Activated CD4-positive, alpha-beta T cell treated with anti-CD3 and anti-CD28 coated beads for 36 hours (primary cell): Measurements from ENCODE around the gene STRADA. TPM values are rescaled to one million over a fixed set of nuclear protein-coding genes. Genes with fewer than 3 reads are reported as not detected.
A peak's percentile ranks its signal among the peaks of the same experiment; 100 is the strongest.

Experiments
- ATAC-seq: fragments of 200-7000 bp; cut with Tn5 transposase; one replicate; pipeline ENCODE4 v1.10.0; 2021; ENCODE audit warnings: mild to moderate bottlenecking, moderate library complexity
- CTCF ChIA-PET: fragments of 350-600 bp; sonication (Branson Sonifier 250); formaldehyde crosslinking; loops from one replicate; lab custom pipeline; 2021; ENCODE audit warnings: antibody characterized with exemption; lab: Charles Lee
- POLR2A ChIA-PET: fragments of 350-600 bp; sonication (Branson Sonifier 250); formaldehyde crosslinking; loops from one replicate; lab custom pipeline; 2021; ENCODE audit warnings: antibody characterized with exemption, inconsistent platforms; lab: Charles Lee
- DNase-seq: peaks from one replicate; pipeline ENCODE4 v3.0.0-alpha.2; 2020
- H3K27ac Mint-ChIP-seq: one replicate; pipeline ENCODE4 v1.8.0; 2021; ENCODE audit warnings: mixed read lengths
- H3K27me3 Mint-ChIP-seq: one replicate; pipeline ENCODE4 v1.8.0; 2021; ENCODE audit warnings: mixed read lengths
- H3K36me3 Mint-ChIP-seq: one replicate; pipeline ENCODE4 v1.8.0; 2021; ENCODE audit warnings: low read depth, mixed read lengths
- H3K4me1 Mint-ChIP-seq: one replicate; pipeline ENCODE4 v1.8.0; 2021; ENCODE audit warnings: mixed read lengths
- H3K4me3 Mint-ChIP-seq: one replicate; pipeline ENCODE4 v1.8.0; 2021; ENCODE audit warnings: mild to moderate bottlenecking, moderate library complexity, mixed read lengths
- H3K9me3 Mint-ChIP-seq: one replicate; pipeline ENCODE4 v1.8.0; 2021; ENCODE audit warnings: low read depth, mixed read lengths
- intact Hi-C, 2 experiments: fragments of 100-400 bp; cut with DNase I in 1 of 2; cut with micrococcal nuclease in 1 of 2; formaldehyde crosslinking; loops; one replicate each; pipeline versions ENCODE4 v1.14.2 to v1.15.1; 2022 to 2024; cut with DNase I, micrococcal nuclease
- total RNA-seq, 2 experiments: library from RNA; stranded (reverse); gene quantifications; one replicate each; pipeline ENCODE4 v1.2.3, GENCODE V29; 2021

STRADA gene
- total RNA-seq, 2 experiments from 2014 or later = 51.0 to 53.6 TPM

GRCh38 chr17:63665527-63666214 is 75.9 kb downstream of the STRADA start:
- DNase-seq = no peak
- Mint-ChIP-seq H3K4me1 (peaks cover 7% of the 10 kb centered on the region), H3K27me3 (no peaks in the 10 kb centered on the region), H3K9me3 (no peaks in the 10 kb centered on the region), H3K27ac (peak overlapping the region; percentile 43), H3K36me3 (peaks cover 18% of the 10 kb centered on the region), H3K4me3 (no peak overlapping the region)
- ATAC-seq = no peak
- CTCF ChIA-PET = interaction anchor here (0.6 to 1.7 kb wide), 5 partner anchors 14 to 240 kb away, joined by 3 to 7 read pairs (median 3); no protein-coding TSS in a partner anchor
- intact Hi-C loops = no loop called here
- POLR2A ChIA-PET = no interaction called here

- Mint-ChIP-seq H3K4me1 (peaks cover 3% of the 10 kb centered on the region), H3K27me3 (no peaks in the 10 kb centered on the region), H3K4me3 (no peak overlapping the region), H3K27ac (no peak overlapping the region), H3K9me3 (no peaks in the 10 kb centered on the region), H3K36me3 (peaks cover 14% of the 10 kb centered on the region)
- DNase-seq (no peak), ATAC-seq (no peak)
- POLR2A ChIA-PET = no interaction called here
- intact Hi-C loops = no loop called here
- CTCF ChIA-PET = interaction anchor here (0.9 kb wide), 1 partner anchor 16 kb away, joined by 4 read pairs; no protein-coding TSS in a partner anchor
These were observed 81.7 kb downstream of the STRADA start for GRCh38 chr17:63659850-63660249.

- intact Hi-C loops = no loop called here
- ATAC-seq (no peak), DNase-seq (no peak)
- Mint-ChIP-seq H3K27ac (no peak overlapping the region), H3K36me3 (peaks cover 13% of the 10 kb centered on the region), H3K9me3 (no peaks in the 10 kb centered on the region), H3K4me3 (no peak overlapping the region), H3K27me3 (no peaks in the 10 kb centered on the region), H3K4me1 (no peaks in the 10 kb centered on the region)
- ChIA-PET CTCF (interaction anchor here (1.1 to 1.4 kb wide), 2 partner anchors 22 to 38 kb away, joined by 3 read pairs; no protein-coding TSS in a partner anchor), POLR2A (no interaction called here)
These were observed 83.2 kb downstream of the STRADA start for GRCh38 chr17:63658366-63658765.

DNA sequence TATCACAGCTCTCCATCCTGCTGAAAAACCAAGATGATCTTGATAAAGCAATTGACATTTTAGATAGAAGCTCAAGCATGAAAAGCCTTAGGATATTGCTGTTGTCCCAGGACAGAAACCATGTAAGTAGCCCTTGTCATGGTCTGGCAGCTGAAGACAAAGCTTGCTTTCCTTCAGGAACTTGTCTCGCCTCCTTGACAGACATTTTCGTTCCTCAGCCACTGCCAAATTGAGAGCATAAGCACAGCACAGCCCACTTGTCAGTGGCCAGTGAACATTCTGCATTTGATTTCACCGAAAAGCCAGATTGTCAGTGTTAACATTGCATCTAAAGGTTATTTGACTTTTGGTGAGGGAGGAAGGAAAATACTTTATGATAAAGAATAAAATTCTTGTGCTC is 83.8 kb downstream of the STRADA start:
- POLR2A ChIA-PET = no interaction called here
- ATAC-seq = no peak
- DNase-seq = no peak
- Mint-ChIP-seq H3K27me3 (no peaks in the 10 kb centered on the region), H3K4me1 (no peaks in the 10 kb centered on the region), H3K36me3 (peaks cover 14% of the 10 kb centered on the region), H3K4me3 (no peak overlapping the region), H3K27ac (no peak overlapping the region), H3K9me3 (no peaks in the 10 kb centered on the region)
- intact Hi-C loops = no loop called here
- CTCF ChIA-PET = interaction anchor here (0.8 to 1.4 kb wide), 3 partner anchors 12 to 39 kb away, joined by 3 read pairs; no protein-coding TSS in a partner anchor

DNA sequence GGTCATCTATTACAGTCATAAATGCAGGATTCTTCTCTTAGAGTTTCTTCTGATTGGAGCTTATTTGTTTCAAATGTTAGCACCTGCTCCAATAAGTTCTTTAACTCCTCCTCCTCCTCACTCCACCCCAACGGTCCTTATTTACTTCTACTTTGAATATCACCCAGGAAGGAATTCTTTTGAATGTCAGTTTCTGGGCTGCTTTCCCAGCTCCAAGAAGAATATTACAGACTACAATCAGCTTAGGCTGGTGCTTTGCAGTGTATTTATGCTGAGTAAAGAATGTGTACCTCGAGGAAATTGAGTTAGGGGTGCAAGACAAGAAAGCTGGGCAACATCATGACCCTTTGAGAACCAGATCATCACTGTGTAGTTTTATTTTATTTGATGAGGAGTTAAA is 88.5 kb downstream of the STRADA start:
- intact Hi-C loops = no loop called here
- ChIA-PET POLR2A (no interaction called here), CTCF (interaction anchor here (0.7 kb wide), 1 partner anchor 20 kb away, joined by 3 read pairs; no protein-coding TSS in a partner anchor)
- Mint-ChIP-seq H3K36me3 (peaks cover 13% of the 10 kb centered on the region), H3K9me3 (no peaks in the 10 kb centered on the region), H3K27ac (no peak overlapping the region), H3K27me3 (no peaks in the 10 kb centered on the region), H3K4me1 (peaks cover 5% of the 10 kb centered on the region), H3K4me3 (no peak overlapping the region)
- no peak for ATAC-seq
- DNase-seq = no peak

Other genes with a start within 250 kb of the STRADA start
- not detected for gene KCNH6, start 218.4 kb downstream of the STRADA start, total RNA-seq
- 100 to 1,000 TPM; 106 to 117 TPM for gene DCAF7, start 191.3 kb downstream of the STRADA start, total RNA-seq
- 10 to 100 TPM; 25.7 to 29.2 TPM for gene TACO1, start 140.9 kb downstream of the STRADA start, total RNA-seq
- gene MAP3K3, start 119.4 kb downstream of the STRADA start, total RNA-seq = 10 to 100 TPM; 22.4 to 22.9 TPM
- gene LIMD2, start 41.7 kb downstream of the STRADA start, total RNA-seq = 100 to 1,000 TPM; 119 to 127 TPM
- 10 to 100 TPM; 76.9 to 82.3 TPM for gene CCDC47, start 31.8 kb upstream of the STRADA start, total RNA-seq
- gene DDX42, start 32.4 kb upstream of the STRADA start, total RNA-seq = 100 to 1,000 TPM; 109 to 173 TPM
- 100 to 1,000 TPM in 1 of 2 experiments, 10 to 100 TPM in 1; 98.2 to 160 TPM for gene PSMC5, start 85.6 kb upstream of the STRADA start, total RNA-seq
- 10 to 100 TPM; 52.1 to 61.2 TPM for gene FTSJ3, start 85.9 kb upstream of the STRADA start, total RNA-seq
- 100 to 1,000 TPM in 1 of 2 experiments, 10 to 100 TPM in 1; 100.0 to 101 TPM for gene SMARCD2, start 100.9 kb upstream of the STRADA start, total RNA-seq
- not detected for gene CSH2, start 131.9 kb upstream of the STRADA start, total RNA-seq
- gene GH2, start 140.1 kb upstream of the STRADA start, total RNA-seq = not detected
- not detected for gene CSH1, start 154.8 kb upstream of the STRADA start, total RNA-seq
- gene CSHL1, start 169.5 kb upstream of the STRADA start, total RNA-seq = not detected
- under 1 TPM in 1 of 2 experiments, not detected in 1; 0.28 TPM for gene GH1, start 177.0 kb upstream of the STRADA start, total RNA-seq
- 10 to 100 TPM; 19.8 to 28.0 TPM for gene CD79B, start 190.5 kb upstream of the STRADA start, total RNA-seq
- under 1 TPM; 0.21 to 0.50 TPM for gene SCN4A, start 231.1 kb upstream of the STRADA start, total RNA-seq